ENCODE data around the gene MAP3K3.

MAP3K3 gene

GRCh38 chr17:63693411-63694113, 71.3 kb downstream of the MAP3K3 start:
- DNase-seq (ENCODE audit: low read depth in 2 of 2, low spot score in 1 of 2) = no peak

GRCh38 chr17:63694229-63694949, 72.2 kb downstream of the MAP3K3 start:
- no peak for DNase-seq (ENCODE audit: low read depth in 2 of 2, low spot score in 1 of 2)

GRCh38 chr17:63694950-63695773, 72.9 kb downstream of the MAP3K3 start:
- DNase-seq (ENCODE audit: low read depth in 2 of 2, low spot score in 1 of 2) = no peak

- no peak for DNase-seq (ENCODE audit: low read depth in 2 of 2, low spot score in 1 of 2)
These were observed 73.7 kb downstream of the MAP3K3 start for GRCh38 chr17:63695889-63696288.

GRCh38 chr17:63696381-63696961, 74.3 kb downstream of the MAP3K3 start:
- no peak for DNase-seq (ENCODE audit: low read depth in 2 of 2, low spot score in 1 of 2)

- DNase-seq (ENCODE audit: low read depth in 2 of 2, low spot score in 1 of 2) = peak in 1 of 2 donors; percentile 69
These were observed 75.4 kb downstream of the MAP3K3 start for GRCh38 chr17:63697341-63698286.

GRCh38 chr17:63698381-63698885, 76.2 kb downstream of the MAP3K3 start:
- DNase-seq (ENCODE audit: low read depth in 2 of 2, low spot score in 1 of 2) = no peak

- peak; percentile 79 to 80 for DNase-seq (ENCODE audit: low read depth in 2 of 2, low spot score in 1 of 2)
These were observed 76.8 kb downstream of the MAP3K3 start for GRCh38 chr17:63698886-63699637.

- peak in 1 of 2 donors; percentile 81 for DNase-seq (ENCODE audit: low read depth in 2 of 2, low spot score in 1 of 2)
These were observed 77.7 kb downstream of the MAP3K3 start, which contains the start of gene LIMD2 for GRCh38 chr17:63699638-63700527. LIMD2 (minus strand) TSS chr17:63700125; CDS start chr17:63699298, 827 bp downstream.

GRCh38 chr17:63700528-63701455, 78.6 kb downstream of the MAP3K3 start:
- DNase-seq (ENCODE audit: low read depth in 2 of 2, low spot score in 1 of 2) = no peak

GRCh38 chr17:63701456-63701820, 79.2 kb downstream of the MAP3K3 start:
- no peak for DNase-seq (ENCODE audit: low read depth in 2 of 2, low spot score in 1 of 2)

- DNase-seq (ENCODE audit: low read depth in 2 of 2, low spot score in 1 of 2) = no peak
These were observed 79.9 kb downstream of the MAP3K3 start for GRCh38 chr17:63701868-63702720.

GRCh38 chr17:63702721-63703015, 80.5 kb downstream of the MAP3K3 start:
- no peak for DNase-seq (ENCODE audit: low read depth in 2 of 2, low spot score in 1 of 2)

GRCh38 chr17:63703029-63703428, 80.8 kb downstream of the MAP3K3 start:
- no peak for DNase-seq (ENCODE audit: low read depth in 2 of 2, low spot score in 1 of 2)

- DNase-seq (ENCODE audit: low read depth in 2 of 2, low spot score in 1 of 2) = no peak
These were observed 81.5 kb downstream of the MAP3K3 start for GRCh38 chr17:63703556-63704258.

- DNase-seq (ENCODE audit: low read depth in 2 of 2, low spot score in 1 of 2) = no peak
These were observed 82.0 kb downstream of the MAP3K3 start for GRCh38 chr17:63704259-63704576.
